SK-N-SH treated with all-trans-retinoic acid at 6 μM for 48 hours (cell line): Measurements from ENCODE around the gene FMN1.
"Not testable (repeated sequence)": the region's sequence is repeated elsewhere in the genome, so short reads cannot be mapped to it uniquely, and the experiment has no call there.

Experiments used
- ATAC-seq: fragments of 200-7000 bp; cut with Tn5 transposase; 3 replicates; pipeline ENCODE4 v1.9.1; 2020; ENCODE audit warnings: mild to moderate bottlenecking, moderate library complexity
- ARNTL ChIP-seq: fragments of 450-650 bp; formaldehyde crosslinking; IDR thresholded peaks from 2 replicates; pipeline ENCODE4 v1.5.0; 2020; ENCODE audit warnings: low read depth, mild to moderate bottlenecking, moderate library complexity, borderline replicate concordance
- BACH2 ChIP-seq: fragments of 250-450 bp; sonication (Bioruptor Pico); IDR thresholded peaks from 2 replicates; pipeline ENCODE4 v1.9.0; 2021; ENCODE audit warnings: mild to moderate bottlenecking, borderline replicate concordance
- CSDC2 ChIP-seq: fragments of 250-450 bp; sonication (Bioruptor Pico); IDR thresholded peaks from 2 replicates; pipeline ENCODE4 v1.5.0; 2020; ENCODE audit warnings: mild to moderate bottlenecking, moderate library complexity
- ESRRG ChIP-seq: fragments of 250-450 bp; sonication (Bioruptor Pico); IDR thresholded peaks from 2 replicates; pipeline ENCODE4 v1.6.1; 2021; ENCODE audit warnings: mild to moderate bottlenecking
- GLIS3 ChIP-seq: fragments of 250-450 bp; sonication (Bioruptor Pico); IDR thresholded peaks from 2 replicates; pipeline ENCODE4 v1.5.0; 2020; ENCODE audit warnings: mild to moderate bottlenecking, moderate library complexity
- OSR1 ChIP-seq: fragments of 250-450 bp; sonication (Bioruptor Pico); IDR thresholded peaks from 2 replicates; pipeline ENCODE4 v1.8.0; 2022; ENCODE audit warnings: moderate library complexity, mild to moderate bottlenecking, inconsistent platforms
- PPARA ChIP-seq: fragments of 250-450 bp; sonication (Bioruptor Pico); IDR thresholded peaks from 2 replicates; pipeline ENCODE4 v1.5.0; 2020; ENCODE audit warnings: mild to moderate bottlenecking, borderline replicate concordance
- RARB ChIP-seq: fragments of 250-450 bp; sonication (Bioruptor Pico); IDR thresholded peaks from 2 replicates; pipeline ENCODE4 v1.8.0; 2021; ENCODE audit warnings: mild to moderate bottlenecking, moderate library complexity
- SNAI2 ChIP-seq: fragments of 250-450 bp; sonication (Bioruptor Pico); IDR thresholded peaks from 2 replicates; pipeline ENCODE4 v1.5.0; 2020; ENCODE audit warnings: mild to moderate bottlenecking, moderate library complexity
- TCF4 ChIP-seq: fragments of 250-450 bp; sonication (Bioruptor Pico); IDR thresholded peaks from 2 replicates; pipeline ENCODE4 v1.8.0; 2021; ENCODE audit warnings: mild to moderate bottlenecking, moderate library complexity, borderline replicate concordance
- TOX ChIP-seq: fragments of 250-450 bp; sonication (Bioruptor Pico); IDR thresholded peaks from 2 replicates; pipeline ENCODE4 v1.8.0; 2021; ENCODE audit warnings: mild to moderate bottlenecking, moderate library complexity, borderline replicate concordance
- ZC3H10 ChIP-seq: fragments of 250-450 bp; sonication (Bioruptor Pico); IDR thresholded peaks from 2 replicates; pipeline ENCODE4 v1.5.1; 2021; ENCODE audit warnings: mild to moderate bottlenecking, moderate library complexity
- ZFP3 ChIP-seq: fragments of 250-450 bp; sonication (Bioruptor Pico); IDR thresholded peaks from 2 replicates; pipeline ENCODE4 v1.5.0; 2020; ENCODE audit warnings: mild to moderate bottlenecking, moderate library complexity
- ZFP30 ChIP-seq: fragments of 450-650 bp; formaldehyde crosslinking; IDR thresholded peaks from 2 replicates; pipeline ENCODE4 v1.5.0; 2022; ENCODE audit warnings: mild to moderate bottlenecking, moderate library complexity
- ZNF565 ChIP-seq: fragments of 450-650 bp; formaldehyde crosslinking; conservative IDR thresholded peaks from 2 replicates; pipeline ENCODE4 v1.5.0; 2020; ENCODE audit warnings: low read depth, mild to moderate bottlenecking, moderate library complexity
- ZNF70 ChIP-seq: fragments of 450-650 bp; formaldehyde crosslinking; IDR thresholded peaks from 2 replicates; pipeline ENCODE4 v1.5.0; 2020; ENCODE audit warnings: mild to moderate bottlenecking, moderate library complexity
- ZNF8 ChIP-seq: fragments of 450-650 bp; formaldehyde crosslinking; IDR thresholded peaks from 2 replicates; pipeline ENCODE4 v1.5.0; 2020; ENCODE audit warnings: mild to moderate bottlenecking, moderate library complexity
- TF ChIP-seq, protein P1 (sequence below): fragments of 250-450 bp; sonication (Bioruptor Pico); IDR thresholded peaks from 2 replicates; pipeline ENCODE4 v1.8.0; 2021; ENCODE audit warnings: low read depth, mild to moderate bottlenecking, moderate library complexity, borderline replicate concordance
- TF ChIP-seq, protein P2 (sequence below): fragments of 250-450 bp; sonication (Bioruptor Pico); IDR thresholded peaks from 2 replicates; pipeline ENCODE4 v1.5.1; 2021; ENCODE audit warnings: mild to moderate bottlenecking, moderate library complexity
- TF ChIP-seq, protein P3 (sequence below): fragments of 250-450 bp; sonication (Bioruptor Pico); IDR thresholded peaks from 2 replicates; pipeline ENCODE4 v1.5.1; 2020; ENCODE audit warnings: low read depth, mild to moderate bottlenecking, moderate library complexity
- TF ChIP-seq, protein P4 (sequence below): fragments of 250-450 bp; sonication (Bioruptor Pico); IDR thresholded peaks from 2 replicates; pipeline ENCODE4 v1.8.0; 2020; ENCODE audit warnings: mild to moderate bottlenecking, moderate library complexity, borderline replicate concordance

The FMN1 gene

DNA sequence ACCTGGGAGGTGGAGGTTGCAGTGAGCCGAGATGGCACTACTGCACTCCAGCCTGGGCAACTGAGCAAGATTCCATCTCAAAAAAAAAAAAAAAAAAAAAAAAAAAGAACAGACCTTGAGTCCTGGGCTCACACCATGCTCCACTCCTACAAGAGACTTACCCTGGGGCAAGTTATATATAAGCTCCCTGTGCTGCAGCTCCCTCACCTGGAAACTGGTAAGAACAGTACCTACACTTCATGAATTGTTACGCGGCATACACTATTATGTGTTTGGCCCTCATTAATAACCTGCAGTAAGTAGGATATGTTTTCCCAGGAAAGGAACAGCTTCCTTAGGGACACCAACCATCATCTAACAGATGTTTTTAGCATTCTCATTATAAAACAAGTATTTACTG lies 119.6 kb downstream of the FMN1 start (continued):
- TF ChIP-seq ZNF565 (CRISPR knock-in tag) = no peak
- TF ChIP-seq, protein P1, sequence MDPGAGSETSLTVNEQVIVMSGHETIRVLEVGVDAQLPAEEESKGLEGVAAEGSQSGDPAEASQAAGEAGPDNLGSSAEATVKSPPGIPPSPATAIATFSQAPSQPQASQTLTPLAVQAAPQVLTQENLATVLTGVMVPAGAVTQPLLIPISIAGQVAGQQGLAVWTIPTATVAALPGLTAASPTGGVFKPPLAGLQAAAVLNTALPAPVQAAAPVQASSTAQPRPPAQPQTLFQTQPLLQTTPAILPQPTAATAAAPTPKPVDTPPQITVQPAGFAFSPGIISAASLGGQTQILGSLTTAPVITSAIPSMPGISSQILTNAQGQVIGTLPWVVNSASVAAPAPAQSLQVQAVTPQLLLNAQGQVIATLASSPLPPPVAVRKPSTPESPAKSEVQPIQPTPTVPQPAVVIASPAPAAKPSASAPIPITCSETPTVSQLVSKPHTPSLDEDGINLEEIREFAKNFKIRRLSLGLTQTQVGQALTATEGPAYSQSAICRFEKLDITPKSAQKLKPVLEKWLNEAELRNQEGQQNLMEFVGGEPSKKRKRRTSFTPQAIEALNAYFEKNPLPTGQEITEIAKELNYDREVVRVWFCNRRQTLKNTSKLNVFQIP (CRISPR knock-in tag) = no peak

DNA sequence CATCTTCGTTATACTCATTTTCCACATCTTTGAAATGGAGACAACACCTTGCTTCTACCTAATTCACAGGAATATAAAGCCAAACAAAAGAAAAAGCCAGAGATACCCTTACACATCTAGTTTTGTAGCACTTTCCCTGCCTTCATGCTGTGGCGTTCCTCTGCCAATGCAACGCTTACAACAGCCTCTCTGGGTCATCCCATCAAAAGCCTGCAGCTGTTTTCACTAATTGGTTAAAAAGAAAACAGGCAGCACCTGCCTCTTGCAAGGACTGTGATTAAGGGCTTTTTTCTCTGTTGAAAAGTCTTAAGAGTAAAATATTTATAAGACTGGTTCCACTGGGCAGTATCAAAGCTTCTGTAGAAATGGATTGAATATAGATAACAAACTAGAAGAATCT lies 120.3 kb downstream of the FMN1 start:
- no peak for ATAC-seq
- TF ChIP-seq, protein P2, sequence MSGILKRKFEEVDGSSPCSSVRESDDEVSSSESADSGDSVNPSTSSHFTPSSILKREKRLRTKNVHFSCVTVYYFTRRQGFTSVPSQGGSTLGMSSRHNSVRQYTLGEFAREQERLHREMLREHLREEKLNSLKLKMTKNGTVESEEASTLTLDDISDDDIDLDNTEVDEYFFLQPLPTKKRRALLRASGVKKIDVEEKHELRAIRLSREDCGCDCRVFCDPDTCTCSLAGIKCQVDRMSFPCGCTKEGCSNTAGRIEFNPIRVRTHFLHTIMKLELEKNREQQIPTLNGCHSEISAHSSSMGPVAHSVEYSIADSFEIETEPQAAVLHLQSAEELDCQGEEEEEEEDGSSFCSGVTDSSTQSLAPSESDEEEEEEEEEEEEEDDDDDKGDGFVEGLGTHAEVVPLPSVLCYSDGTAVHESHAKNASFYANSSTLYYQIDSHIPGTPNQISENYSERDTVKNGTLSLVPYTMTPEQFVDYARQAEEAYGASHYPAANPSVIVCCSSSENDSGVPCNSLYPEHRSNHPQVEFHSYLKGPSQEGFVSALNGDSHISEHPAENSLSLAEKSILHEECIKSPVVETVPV (CRISPR knock-in tag) = no peak
- no peak for TF ChIP-seq GLIS3 (CRISPR knock-in tag)
- TF ChIP-seq, all 23 proteins: peak for 0

DNA sequence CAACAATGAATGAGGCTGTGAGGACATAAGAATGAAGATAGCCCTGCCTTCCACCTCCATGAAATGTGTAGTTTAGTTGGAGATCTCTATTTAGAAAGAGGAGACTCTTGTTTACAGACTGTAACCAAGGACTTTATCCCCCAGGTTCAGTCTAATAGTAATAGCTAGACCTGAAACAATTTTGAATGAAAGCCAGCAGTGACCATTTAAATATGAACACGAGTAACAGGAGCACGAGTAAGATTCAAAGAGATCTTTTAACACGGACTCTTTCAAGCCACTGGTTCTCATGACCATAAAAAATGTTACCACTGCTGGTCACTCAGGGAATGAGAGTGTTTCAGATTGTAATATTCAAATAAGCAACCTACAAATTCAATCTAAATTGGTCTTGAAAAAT lies 123.1 kb downstream of the FMN1 start:
- TF ChIP-seq TOX (no peak), ESRRG (CRISPR knock-in tag) (no peak), ZFP30 (CRISPR knock-in tag) (no peak), PPARA (no peak), RARB (CRISPR knock-in tag) (no peak), OSR1 (CRISPR knock-in tag) (no peak), ZNF8 (no peak), ZFP3 (no peak), ARNTL (CRISPR knock-in tag) (no peak), ZNF70 (CRISPR knock-in tag) (no peak), CSDC2 (CRISPR knock-in tag) (no peak), TCF4 (CRISPR knock-in tag) (no peak), BACH2 (CRISPR knock-in tag) (no peak)
- TF ChIP-seq, protein P3, sequence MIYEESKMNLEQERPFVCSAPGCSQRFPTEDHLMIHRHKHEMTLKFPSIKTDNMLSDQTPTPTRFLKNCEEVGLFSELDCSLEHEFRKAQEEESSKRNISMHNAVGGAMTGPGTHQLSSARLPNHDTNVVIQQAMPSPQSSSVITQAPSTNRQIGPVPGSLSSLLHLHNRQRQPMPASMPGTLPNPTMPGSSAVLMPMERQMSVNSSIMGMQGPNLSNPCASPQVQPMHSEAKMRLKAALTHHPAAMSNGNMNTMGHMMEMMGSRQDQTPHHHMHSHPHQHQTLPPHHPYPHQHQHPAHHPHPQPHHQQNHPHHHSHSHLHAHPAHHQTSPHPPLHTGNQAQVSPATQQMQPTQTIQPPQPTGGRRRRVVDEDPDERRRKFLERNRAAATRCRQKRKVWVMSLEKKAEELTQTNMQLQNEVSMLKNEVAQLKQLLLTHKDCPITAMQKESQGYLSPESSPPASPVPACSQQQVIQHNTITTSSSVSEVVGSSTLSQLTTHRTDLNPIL (CRISPR knock-in tag) = no peak
- TF ChIP-seq, protein P2 (CRISPR knock-in tag) = no peak
- TF ChIP-seq, protein P4, sequence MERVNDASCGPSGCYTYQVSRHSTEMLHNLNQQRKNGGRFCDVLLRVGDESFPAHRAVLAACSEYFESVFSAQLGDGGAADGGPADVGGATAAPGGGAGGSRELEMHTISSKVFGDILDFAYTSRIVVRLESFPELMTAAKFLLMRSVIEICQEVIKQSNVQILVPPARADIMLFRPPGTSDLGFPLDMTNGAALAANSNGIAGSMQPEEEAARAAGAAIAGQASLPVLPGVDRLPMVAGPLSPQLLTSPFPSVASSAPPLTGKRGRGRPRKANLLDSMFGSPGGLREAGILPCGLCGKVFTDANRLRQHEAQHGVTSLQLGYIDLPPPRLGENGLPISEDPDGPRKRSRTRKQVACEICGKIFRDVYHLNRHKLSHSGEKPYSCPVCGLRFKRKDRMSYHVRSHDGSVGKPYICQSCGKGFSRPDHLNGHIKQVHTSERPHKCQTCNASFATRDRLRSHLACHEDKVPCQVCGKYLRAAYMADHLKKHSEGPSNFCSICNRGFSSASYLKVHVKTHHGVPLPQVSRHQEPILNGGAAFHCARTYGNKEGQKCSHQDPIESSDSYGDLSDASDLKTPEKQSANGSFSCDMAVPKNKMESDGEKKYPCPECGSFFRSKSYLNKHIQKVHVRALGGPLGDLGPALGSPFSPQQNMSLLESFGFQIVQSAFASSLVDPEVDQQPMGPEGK (CRISPR knock-in tag) = no peak
- ATAC-seq = no peak

DNA sequence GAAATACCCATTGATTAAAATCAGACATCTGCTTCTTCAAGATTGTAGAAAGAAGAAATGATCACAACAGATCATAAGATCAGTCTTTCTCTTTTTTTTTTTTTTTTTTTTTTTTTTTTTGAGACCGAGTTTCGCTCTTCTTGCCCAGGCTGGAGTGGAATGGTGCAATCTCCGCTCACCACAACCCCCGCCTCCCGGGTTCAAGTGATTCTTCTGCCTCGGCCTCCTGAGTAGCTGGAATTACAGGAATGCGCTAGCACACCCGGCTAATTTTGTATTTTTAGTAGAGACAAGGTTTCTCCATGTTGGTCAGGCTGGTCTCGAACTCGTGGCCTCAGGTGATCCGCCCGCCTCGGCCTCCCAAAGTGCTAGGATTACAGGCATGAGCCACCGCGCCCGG lies 124.6 kb downstream of the FMN1 start:
- ATAC-seq = not testable (repeated sequence)

DNA sequence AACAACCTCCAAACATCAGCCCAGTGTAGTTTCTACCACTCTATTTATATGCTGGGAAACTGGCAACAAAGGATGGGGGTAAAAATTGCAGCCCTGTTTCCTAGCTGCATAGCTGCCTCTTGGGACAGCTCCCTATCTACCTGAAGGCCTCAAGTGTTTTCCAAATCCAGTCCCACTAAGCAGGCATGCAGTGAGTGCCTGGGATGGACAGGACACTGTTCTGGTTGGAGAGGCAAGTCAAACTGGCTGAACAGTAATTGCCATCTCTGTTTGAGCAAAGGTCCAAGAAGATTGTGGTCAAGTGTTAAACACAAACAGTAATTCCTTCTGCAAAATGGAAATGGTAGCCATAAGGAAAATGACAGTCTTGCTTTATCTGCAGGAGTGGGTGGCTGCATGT lies 125.4 kb downstream of the FMN1 start:
- ATAC-seq = no peak; the same call in none of the 3 replicates
- TF ChIP-seq TCF4 (CRISPR knock-in tag) (no peak), OSR1 (CRISPR knock-in tag) (no peak), ARNTL (CRISPR knock-in tag) (no peak), PPARA (no peak), TOX (no peak), GLIS3 (CRISPR knock-in tag) (no peak), BACH2 (CRISPR knock-in tag) (no peak), CSDC2 (CRISPR knock-in tag) (no peak), ZC3H10 (CRISPR knock-in tag) (no peak), ZNF70 (CRISPR knock-in tag) (no peak), ZFP3 (no peak), SNAI2 (CRISPR knock-in tag) (no peak), ZFP30 (CRISPR knock-in tag) (no peak), ESRRG (CRISPR knock-in tag) (no peak), RARB (CRISPR knock-in tag) (no peak)
- TF ChIP-seq, protein P2 (CRISPR knock-in tag) = no peak
- TF ChIP-seq, protein P3 (CRISPR knock-in tag) = no peak
